Right lobe of liver (tissue), 4 donors: Measurements from ENCODE around the gene PTPRN2.

Experiments used
- POLR2A ChIP-seq: fragments of 450-650 bp; IDR thresholded peaks from one replicate; pipeline ENCODE4 v1.6.1; 2017; ENCODE audit warnings: antibody characterized with exemption, mild to moderate bottlenecking
- TF ChIP-seq, protein P1 (sequence below), 4 donors: fragments of 200-600 bp in 3 of 4; fragments of 450-650 bp in 1 of 4; IDR thresholded peaks; one replicate each; pipeline versions ENCODE4 v1.5.1 to v1.8.0; 2016 to 2022; ENCODE audit warnings: antibody characterized with exemption in 4 of 4, mild to moderate bottlenecking in 2 of 4
- donor health status: DM: no; HTN: no; CAD: no.
- donor health status: DM: no; HTN: no; CAD: no.
- donor health status: DM: no; HTN: yes; CAD: no.

DNA sequence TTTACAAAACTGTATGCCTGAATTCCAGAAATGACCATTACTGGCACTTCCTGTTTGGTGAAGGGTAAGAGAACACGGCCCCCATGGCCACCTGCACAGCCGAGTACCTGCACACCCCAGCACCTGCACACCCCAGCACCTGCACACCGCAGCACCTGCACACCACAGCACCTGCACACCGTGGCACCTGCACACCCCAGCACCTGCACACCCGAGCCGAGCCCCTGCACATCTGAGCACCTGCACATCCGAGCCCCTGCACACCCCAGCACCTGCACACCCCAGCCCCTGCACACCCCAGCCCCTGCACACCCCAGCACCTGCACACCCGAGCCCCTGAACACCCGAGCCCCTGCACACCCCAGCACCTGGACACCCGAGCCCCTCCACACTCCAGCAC, 1007.3 kb downstream of the PTPRN2 start:
- TF ChIP-seq, protein P1, sequence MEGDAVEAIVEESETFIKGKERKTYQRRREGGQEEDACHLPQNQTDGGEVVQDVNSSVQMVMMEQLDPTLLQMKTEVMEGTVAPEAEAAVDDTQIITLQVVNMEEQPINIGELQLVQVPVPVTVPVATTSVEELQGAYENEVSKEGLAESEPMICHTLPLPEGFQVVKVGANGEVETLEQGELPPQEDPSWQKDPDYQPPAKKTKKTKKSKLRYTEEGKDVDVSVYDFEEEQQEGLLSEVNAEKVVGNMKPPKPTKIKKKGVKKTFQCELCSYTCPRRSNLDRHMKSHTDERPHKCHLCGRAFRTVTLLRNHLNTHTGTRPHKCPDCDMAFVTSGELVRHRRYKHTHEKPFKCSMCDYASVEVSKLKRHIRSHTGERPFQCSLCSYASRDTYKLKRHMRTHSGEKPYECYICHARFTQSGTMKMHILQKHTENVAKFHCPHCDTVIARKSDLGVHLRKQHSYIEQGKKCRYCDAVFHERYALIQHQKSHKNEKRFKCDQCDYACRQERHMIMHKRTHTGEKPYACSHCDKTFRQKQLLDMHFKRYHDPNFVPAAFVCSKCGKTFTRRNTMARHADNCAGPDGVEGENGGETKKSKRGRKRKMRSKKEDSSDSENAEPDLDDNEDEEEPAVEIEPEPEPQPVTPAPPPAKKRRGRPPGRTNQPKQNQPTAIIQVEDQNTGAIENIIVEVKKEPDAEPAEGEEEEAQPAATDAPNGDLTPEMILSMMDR (IDR thresholded peaks at IDR 0.05), result no peak
- TF ChIP-seq POLR2A, result no peak
